Fibroblast of skin of scalp (primary cell): ENCODE measurements around the gene PCDHGC5.

ENCODE experiments used
- DNase-seq: peaks from one replicate; pipeline ENCODE4 v3.0.0-alpha.2; 2013

PCDHGC5 gene

GRCh38 chr5:141491323-141492167 is 2.7 kb downstream of the PCDHGC5 start:
- DNase-seq = no peak

GRCh38 chr5:141492168-141492885 is 3.4 kb downstream of the PCDHGC5 start:
- no peak for DNase-seq

GRCh38 chr5:141493500-141494422 is 4.9 kb downstream of the PCDHGC5 start:
- peak; percentile 86 for DNase-seq

- DNase-seq = peak; percentile 66
Observed at GRCh38 chr5:141494761-141495452, 6.0 kb downstream of the PCDHGC5 start.

- no peak for DNase-seq
Observed at GRCh38 chr5:141495453-141495811, 6.6 kb downstream of the PCDHGC5 start.

- peak; percentile 95 for DNase-seq
Observed at GRCh38 chr5:141496038-141496437, 7.2 kb downstream of the PCDHGC5 start.

- no peak for DNase-seq
Observed at GRCh38 chr5:141501761-141502160, 12.9 kb downstream of the PCDHGC5 start.

GRCh38 chr5:141503681-141504080 is 14.8 kb downstream of the PCDHGC5 start:
- DNase-seq = no peak

- no peak for DNase-seq
Observed at GRCh38 chr5:141504216-141504615, 15.3 kb downstream of the PCDHGC5 start.

GRCh38 chr5:141506381-141507155 is 17.7 kb downstream of the PCDHGC5 start:
- no peak for DNase-seq

- peak; percentile 87 for DNase-seq
Observed at GRCh38 chr5:141507387-141508091, 18.7 kb downstream of the PCDHGC5 start.

GRCh38 chr5:141508440-141508797 is 19.5 kb downstream of the PCDHGC5 start:
- no peak for DNase-seq

GRCh38 chr5:141508798-141509611 is 20.1 kb downstream of the PCDHGC5 start:
- DNase-seq = peak; percentile 98

- DNase-seq = no peak
Observed at GRCh38 chr5:141510160-141510559, 21.3 kb downstream of the PCDHGC5 start.

- no peak for DNase-seq
Observed at GRCh38 chr5:141510850-141511601, 22.1 kb downstream of the PCDHGC5 start.

GRCh38 chr5:141511771-141512325 is 23.0 kb downstream of the PCDHGC5 start:
- no peak for DNase-seq

GRCh38 chr5:141512390-141512910 is 23.6 kb downstream of the PCDHGC5 start:
- DNase-seq = peak; percentile 72

- peak; percentile 59 for DNase-seq
Observed at GRCh38 chr5:141512911-141513626, 24.2 kb downstream of the PCDHGC5 start.
